ENCODE measurements around the gene TBC1D17. TPM values are rescaled to one million over a fixed set of nuclear protein-coding genes. Genes with fewer than 3 reads are reported as not detected.

Gene TBC1D17
- total RNA-seq, 5 donors from 2014 or later (not counting 1 experiment from before 2014, with no cell fraction given): 46.5 to 102 (median 88.6) TPM

DNA sequence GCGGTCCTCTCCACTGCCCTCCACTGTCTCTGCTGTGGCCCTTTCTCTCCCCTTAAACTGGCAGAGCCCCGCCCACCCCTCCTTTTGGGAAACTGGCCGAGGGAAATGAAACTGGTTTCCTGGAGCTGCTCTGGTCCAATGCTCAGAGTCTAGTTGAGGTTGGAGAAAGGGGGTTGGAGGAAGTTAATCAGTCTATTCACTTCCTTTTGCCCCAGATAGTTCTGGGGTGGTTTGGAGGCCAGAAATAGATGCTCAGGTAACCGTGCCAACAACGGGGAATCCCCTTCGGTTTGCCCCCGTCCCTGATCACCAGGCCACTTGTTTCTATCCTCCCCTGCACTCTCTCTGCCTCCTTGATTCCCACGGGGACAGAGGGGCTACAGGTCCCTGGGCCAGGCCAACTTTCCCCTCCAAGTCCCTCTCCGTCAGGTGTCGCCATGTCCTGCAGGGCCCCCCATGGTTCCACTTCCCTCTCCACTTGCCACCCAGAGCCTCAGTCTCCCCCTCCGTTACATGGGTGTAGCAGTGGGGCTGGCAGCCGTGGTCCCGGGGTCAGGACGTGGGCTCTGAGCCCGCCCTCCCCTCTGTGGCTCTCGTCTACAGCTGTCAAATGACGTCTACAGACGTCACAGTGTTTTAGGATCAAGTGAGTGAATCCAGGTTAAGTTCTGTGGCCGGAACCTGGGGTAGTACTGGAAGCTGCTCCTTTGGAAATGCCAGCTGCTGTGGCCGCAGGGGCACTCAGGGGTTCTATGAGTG lies 19.5 kb downstream of the TBC1D17 start, which contains the start of gene IL4I1:
IL4I1 (minus strand) TSS at position 25 of the 759 bp plus-strand sequence. CDS start 727 bp downstream, outside the sequence.
- ATAC-seq (replicated peaks in 1 of 4): peak; percentile 58 to 72 (median 63)
- 5% methylated on average over 11 of the region's 20 CpGs for WGBS (ENCODE audit: insufficient coverage)
- H3K9me3 ChIP-seq: no peaks in the 10 kb centered on the region
- peak within 1 kb of the TSS; percentile 69 to 78 (median 72) for H3K4me3 Mint-ChIP-seq
- H3K27ac ChIP-seq (ENCODE audit: low read length): peak within 1 kb of the TSS; percentile 100
- H3K4me3 ChIP-seq (ENCODE audit: control insufficient read depth in 1 of 2, extremely low read depth in 1 of 2, low read length in 1 of 2): peak within 1 kb of the TSS; percentile 38 to 47
- DNase-seq: peak in 34 of 35 experiments; percentile 36 to 87 (median 62)
- no peaks in the 10 kb centered on the region for H3K27me3 Mint-ChIP-seq
- ChIA-PET POLR2A (interaction anchor here in 1 of 2 donors (0.6 to 1.5 kb wide), 3 partner anchors 28 to 33 kb away, joined by 3 to 9 read pairs (median 3); partner anchors contain the start of gene NUP62), CTCF (interaction anchor here in 1 of 2 donors (1.4 kb wide), 1 partner anchor 9 kb away, joined by 3 read pairs; no protein-coding TSS in a partner anchor)
- H3K36me3 Mint-ChIP-seq: no peaks in the 10 kb centered on the region
- peaks cover 0 to 3% of the 10 kb centered on the region in 2 experiments for H3K27me3 ChIP-seq (replicated peaks in 1 of 2; ENCODE audit: control insufficient read depth in 2 of 2, extremely low read depth in 1 of 2, insufficient read depth in 2 of 2, low read length in 1 of 2)
- no peaks in the 10 kb centered on the region for H3K9me3 Mint-ChIP-seq
- H3K36me3 ChIP-seq (ENCODE audit: control insufficient read depth in 2 of 2, extremely low read depth in 1 of 2, insufficient read depth in 1 of 2, low read length in 1 of 2): no peaks in the 10 kb centered on the region
- H3K4me1 ChIP-seq (ENCODE audit: control insufficient read depth in 1 of 2, extremely low read depth in 1 of 2, insufficient read depth in 2 of 2, low read length in 2 of 2): peaks cover 11 to 39% of the 10 kb centered on the region in 2 experiments
- H3K27ac Mint-ChIP-seq: peak within 1 kb of the TSS; percentile 93 to 96
- peaks cover 23 to 39% (median 28%) of the 10 kb centered on the region in 3 donors for H3K4me1 Mint-ChIP-seq

DNA sequence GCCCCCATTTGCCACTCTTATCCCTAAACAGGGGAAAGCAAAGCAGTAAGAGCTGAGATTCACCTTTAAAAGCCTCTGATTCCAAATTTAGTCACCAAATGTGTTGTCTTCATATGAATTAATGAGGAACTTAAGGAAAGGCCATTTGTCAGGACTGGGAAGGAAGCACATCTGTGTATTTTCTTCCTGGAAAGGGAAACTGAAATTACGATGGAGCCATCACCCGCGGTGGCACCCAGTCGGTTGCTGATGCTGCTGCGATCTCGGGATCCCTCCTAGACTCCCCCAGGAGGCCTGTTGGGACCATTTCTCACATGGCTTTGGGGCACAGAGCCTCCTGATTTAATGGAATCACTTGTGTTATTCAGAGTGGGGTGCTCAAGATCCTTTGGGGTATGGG lies 26.6 kb downstream of the TBC1D17 start:
- peaks cover 8% of the 10 kb centered on the region for H3K36me3 Mint-ChIP-seq
- Histone ChIP-seq H3K9me3 (no peaks in the 10 kb centered on the region), H3K27ac (ENCODE audit: low read length) (no peak overlapping the region), H3K4me1 (ENCODE audit: control insufficient read depth in 1 of 2, extremely low read depth in 1 of 2, insufficient read depth in 2 of 2, low read length in 2 of 2) (peaks cover 0 to 3% of the 10 kb centered on the region in 2 experiments), H3K27me3 (replicated peaks in 1 of 2; ENCODE audit: control insufficient read depth in 2 of 2, extremely low read depth in 1 of 2, insufficient read depth in 2 of 2, low read length in 1 of 2) (no peaks in the 10 kb centered on the region), H3K36me3 (ENCODE audit: control insufficient read depth in 2 of 2, extremely low read depth in 1 of 2, insufficient read depth in 1 of 2, low read length in 1 of 2) (peaks cover 16 to 29% of the 10 kb centered on the region in 2 donors), H3K4me3 (ENCODE audit: control insufficient read depth in 1 of 2, extremely low read depth in 1 of 2, low read length in 1 of 2) (no peak overlapping the region)
- WGBS (ENCODE audit: insufficient coverage): 18% methylated on average over 3 of the region's 6 CpGs
- DNase-seq (no peak), ATAC-seq (replicated peaks in 1 of 4) (no peak)
- POLR2A ChIA-PET: no interaction called here
- no peaks in the 10 kb centered on the region for H3K27me3 Mint-ChIP-seq
- H3K4me3 Mint-ChIP-seq: no peak overlapping the region
- H3K9me3 Mint-ChIP-seq: no peaks in the 10 kb centered on the region
- H3K4me1 Mint-ChIP-seq: peaks cover 0 to 10% (median 4%) of the 10 kb centered on the region in 3 donors
- no peak overlapping the region for H3K27ac Mint-ChIP-seq
- CTCF ChIA-PET: no interaction called here

DNA sequence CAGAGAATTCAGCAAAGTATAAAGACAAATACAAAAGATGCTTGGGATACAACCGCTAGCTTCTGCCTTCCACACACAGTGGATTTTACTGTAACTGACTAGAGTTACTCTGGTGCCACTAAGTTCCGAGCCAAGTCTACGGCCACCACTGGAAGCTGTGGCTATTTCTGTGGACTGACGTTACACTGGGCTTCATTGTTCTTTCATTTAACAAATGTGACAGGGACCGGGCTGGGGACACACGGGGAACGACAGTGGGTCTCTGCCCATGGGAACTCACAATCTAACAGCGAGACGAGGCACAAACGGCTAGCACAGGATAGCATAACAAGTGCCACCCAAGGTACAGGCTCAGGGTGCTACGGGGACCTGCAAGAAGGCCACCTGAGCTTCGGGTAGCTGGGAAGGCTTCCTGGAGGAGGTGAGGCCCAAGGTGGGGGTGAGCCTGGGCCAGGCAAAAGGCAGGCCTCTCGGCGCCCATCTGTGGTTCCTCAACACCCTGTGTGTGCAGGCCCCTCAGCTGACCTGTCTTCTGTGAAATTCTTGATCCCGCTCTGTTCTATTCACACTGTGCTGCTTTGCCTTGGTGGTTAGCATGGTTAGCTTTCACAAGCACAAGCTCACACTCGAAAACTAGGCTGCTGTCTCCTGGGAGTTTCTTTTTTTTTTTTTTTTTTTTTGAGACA lies 29.5 kb downstream of the TBC1D17 start:
- POLR2A ChIA-PET: no interaction called here
- H3K27ac Mint-ChIP-seq: no peak overlapping the region
- no peak overlapping the region for H3K4me3 Mint-ChIP-seq
- H3K27me3 Mint-ChIP-seq: no peaks in the 10 kb centered on the region
- 96% methylated on average over 15 of the region's 16 CpGs for WGBS (ENCODE audit: insufficient coverage)
- no peaks in the 10 kb centered on the region for H3K9me3 Mint-ChIP-seq
- CTCF ChIA-PET: interaction anchor here in 1 of 2 donors (0.5 to 1.1 kb wide), 2 partner anchors 10 to 84 kb away, joined by 3 read pairs; no protein-coding TSS in a partner anchor
- H3K36me3 Mint-ChIP-seq: peaks cover 8% of the 10 kb centered on the region
- Histone ChIP-seq H3K27ac (ENCODE audit: low read length) (no peak overlapping the region), H3K4me3 (ENCODE audit: control insufficient read depth in 1 of 2, extremely low read depth in 1 of 2, low read length in 1 of 2) (no peak overlapping the region), H3K4me1 (ENCODE audit: control insufficient read depth in 1 of 2, extremely low read depth in 1 of 2, insufficient read depth in 2 of 2, low read length in 2 of 2) (peaks cover 3 to 20% of the 10 kb centered on the region in 2 experiments), H3K27me3 (replicated peaks in 1 of 2; ENCODE audit: control insufficient read depth in 2 of 2, extremely low read depth in 1 of 2, insufficient read depth in 2 of 2, low read length in 1 of 2) (no peaks in the 10 kb centered on the region), H3K9me3 (no peaks in the 10 kb centered on the region), H3K36me3 (ENCODE audit: control insufficient read depth in 2 of 2, extremely low read depth in 1 of 2, insufficient read depth in 1 of 2, low read length in 1 of 2) (peaks cover 22 to 33% of the 10 kb centered on the region in 2 donors)
- ATAC-seq (replicated peaks in 1 of 4): no peak
- peaks cover 12 to 28% (median 19%) of the 10 kb centered on the region in 3 donors for H3K4me1 Mint-ChIP-seq
- no peak for DNase-seq

DNA sequence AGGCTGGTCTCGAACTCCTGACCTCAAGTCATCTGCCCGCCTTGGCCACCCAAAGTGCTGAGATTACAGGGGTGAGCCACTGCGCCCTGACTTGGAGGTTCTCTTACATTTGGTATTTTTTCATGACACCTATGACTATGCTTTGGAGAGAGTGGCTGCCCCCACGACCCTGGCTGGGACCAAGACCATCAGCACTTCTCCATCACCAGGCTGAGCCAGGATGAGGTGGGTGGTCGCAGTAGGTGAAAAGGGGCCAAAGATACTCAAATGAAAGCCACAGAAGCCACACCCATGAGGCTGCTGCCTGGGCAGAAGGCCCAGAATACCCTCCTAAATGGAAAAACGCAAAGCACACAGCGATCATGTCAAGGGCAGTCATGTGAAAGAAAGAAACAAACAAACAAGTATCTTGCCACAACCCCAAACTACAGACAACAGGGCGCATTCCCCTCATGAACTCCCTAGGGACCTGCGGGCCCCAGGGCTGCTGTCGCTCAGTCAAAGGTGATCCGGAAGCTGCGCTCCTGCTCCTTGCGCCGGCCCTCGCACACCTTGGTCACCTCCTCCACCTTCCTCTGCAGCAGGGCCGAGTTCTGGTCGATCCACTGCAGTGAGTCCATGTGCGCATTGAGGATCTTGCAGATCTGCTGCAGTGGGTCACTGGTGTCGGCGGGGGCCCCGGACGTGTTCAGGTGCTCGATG lies 30.4 kb downstream of the TBC1D17 start:
- no peaks in the 10 kb centered on the region for H3K27me3 ChIP-seq (replicated peaks in 1 of 2; ENCODE audit: control insufficient read depth in 2 of 2, extremely low read depth in 1 of 2, insufficient read depth in 2 of 2, low read length in 1 of 2)
- ATAC-seq (replicated peaks in 1 of 4) (no peak), DNase-seq (no peak)
- H3K36me3 Mint-ChIP-seq: peaks cover 10% of the 10 kb centered on the region
- H3K4me3 ChIP-seq (ENCODE audit: control insufficient read depth in 1 of 2, extremely low read depth in 1 of 2, low read length in 1 of 2): no peak overlapping the region
- peaks cover 22 to 36% of the 10 kb centered on the region in 2 donors for H3K36me3 ChIP-seq (ENCODE audit: control insufficient read depth in 2 of 2, extremely low read depth in 1 of 2, insufficient read depth in 1 of 2, low read length in 1 of 2)
- no peak overlapping the region for H3K27ac ChIP-seq (ENCODE audit: low read length)
- no peak overlapping the region for H3K4me3 Mint-ChIP-seq
- ChIA-PET CTCF (interaction anchor here in 1 of 2 donors (0.5 kb wide), 1 partner anchor 85 kb away, joined by 3 read pairs; no protein-coding TSS in a partner anchor), POLR2A (no interaction called here)
- no peaks in the 10 kb centered on the region for H3K9me3 Mint-ChIP-seq
- peaks cover 3 to 20% of the 10 kb centered on the region in 2 experiments for H3K4me1 ChIP-seq (ENCODE audit: control insufficient read depth in 1 of 2, extremely low read depth in 1 of 2, insufficient read depth in 2 of 2, low read length in 2 of 2)
- peaks cover 12 to 29% (median 24%) of the 10 kb centered on the region in 3 donors for H3K4me1 Mint-ChIP-seq
- H3K27ac Mint-ChIP-seq: no peak overlapping the region
- no peaks in the 10 kb centered on the region for H3K9me3 ChIP-seq
- 95% methylated on average over 18 of the region's 23 CpGs for WGBS (ENCODE audit: insufficient coverage)
- H3K27me3 Mint-ChIP-seq: no peaks in the 10 kb centered on the region

DNA sequence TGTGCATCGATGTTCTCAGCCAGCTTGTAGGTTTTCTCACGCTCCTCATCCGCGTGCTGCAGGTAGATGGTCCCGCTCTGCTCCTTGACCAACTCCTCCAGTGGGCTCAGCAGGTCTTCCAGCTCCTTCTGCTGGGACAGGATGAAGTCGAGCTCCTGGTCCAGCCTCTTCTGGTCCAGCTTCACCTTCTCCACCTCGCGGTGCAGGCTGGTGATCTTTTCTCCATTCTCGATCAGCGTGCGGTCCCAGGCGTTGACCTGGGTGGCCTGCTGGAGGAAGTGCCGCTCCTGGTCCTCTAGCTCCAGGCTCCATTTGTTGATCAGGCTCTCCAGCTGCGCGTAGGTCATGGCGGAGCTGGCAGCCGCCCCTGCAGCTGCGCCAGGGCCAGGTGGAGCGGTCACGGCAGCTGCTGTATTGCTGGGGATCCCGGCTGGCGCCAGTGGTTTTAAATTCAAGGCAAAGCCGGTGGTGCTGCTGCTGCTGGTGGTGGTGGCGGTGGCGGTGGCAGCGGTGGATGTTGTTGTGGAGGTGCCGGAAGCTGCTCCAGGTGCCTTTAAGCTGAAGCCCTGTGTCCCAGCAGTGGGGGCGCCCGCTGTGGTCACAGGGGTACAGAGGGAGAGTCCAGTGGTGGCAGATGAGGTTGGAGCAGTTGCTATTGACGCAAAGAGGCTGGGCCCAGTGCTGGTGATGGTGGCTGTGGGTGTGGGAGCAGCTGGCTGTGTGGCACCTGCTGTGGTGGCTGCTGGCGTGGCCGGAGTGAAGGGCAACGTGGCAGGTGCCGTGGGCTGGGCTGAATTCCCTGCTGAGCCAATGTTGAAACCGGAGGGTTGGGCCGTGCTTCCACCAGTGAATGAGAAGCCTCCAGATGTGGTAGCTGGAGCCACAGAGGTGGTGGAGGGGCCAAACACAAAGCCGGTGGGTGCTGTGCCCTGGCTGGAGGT lies 31.2 kb downstream of the TBC1D17 start:
- H3K27ac ChIP-seq (ENCODE audit: low read length): no peak overlapping the region
- no peak overlapping the region for H3K4me3 ChIP-seq (ENCODE audit: control insufficient read depth in 1 of 2, extremely low read depth in 1 of 2, low read length in 1 of 2)
- ChIA-PET CTCF (no interaction called here), POLR2A (interaction anchor here in 1 of 2 donors (0.6 kb wide), 1 partner anchor 698 kb away, joined by 3 read pairs; no protein-coding TSS in a partner anchor)
- no peak for DNase-seq
- ATAC-seq (replicated peaks in 1 of 4): no peak
- Mint-ChIP-seq H3K36me3 (peaks cover 18% of the 10 kb centered on the region), H3K9me3 (no peaks in the 10 kb centered on the region), H3K4me1 (peaks cover 17 to 32% (median 31%) of the 10 kb centered on the region in 3 donors), H3K27ac (peak overlapping the region in 1 of 2 donors; percentile 27), H3K4me3 (no peak overlapping the region), H3K27me3 (no peaks in the 10 kb centered on the region)
- H3K4me1 ChIP-seq (ENCODE audit: control insufficient read depth in 1 of 2, extremely low read depth in 1 of 2, insufficient read depth in 2 of 2, low read length in 2 of 2): peaks cover 3 to 20% of the 10 kb centered on the region in 2 experiments
- 97% methylated on average over 36 of the region's 37 CpGs for WGBS (ENCODE audit: insufficient coverage)
- no peaks in the 10 kb centered on the region for H3K9me3 ChIP-seq
- H3K27me3 ChIP-seq (replicated peaks in 1 of 2; ENCODE audit: control insufficient read depth in 2 of 2, extremely low read depth in 1 of 2, insufficient read depth in 2 of 2, low read length in 1 of 2): no peaks in the 10 kb centered on the region
- H3K36me3 ChIP-seq (ENCODE audit: control insufficient read depth in 2 of 2, extremely low read depth in 1 of 2, insufficient read depth in 1 of 2, low read length in 1 of 2): peaks cover 27 to 43% of the 10 kb centered on the region in 2 donors
